ENCODE data around the gene HEPHL1. TPM values are rescaled to one million over a fixed set of nuclear protein-coding genes. Genes with fewer than 3 reads are reported as not detected.
"Not testable (repeated sequence)": the region's sequence is repeated elsewhere in the genome, so short reads cannot be mapped to it uniquely, and the experiment has no call there.

HEPHL1 gene
- total RNA-seq (not detected), polyA plus RNA-seq (under 1 TPM in 1 of 3 donors, not detected in 2; 0.01 TPM)
- long read RNA-seq, donor 1: 0 reads
- long read RNA-seq, donor 2: 0 reads

- intact Hi-C loops (cut with DNase I): no loop called here
- Histone ChIP-seq H3K4me3 (no peak within 1 kb of the TSS), H3K9me3 (no peaks in the 10 kb centered on the region), H3K4me1 (no peaks in the 10 kb centered on the region), H3K27me3 (ENCODE audit: insufficient read depth in 3 of 3, low read length in 2 of 3) (no peaks in the 10 kb centered on the region), H3K27ac (no peak within 1 kb of the TSS), H3K36me3 (ENCODE audit: insufficient read depth in 1 of 2, low read depth in 1 of 2) (no peaks in the 10 kb centered on the region)
- no peak for TF ChIP-seq CTCF (IDR thresholded peaks at IDR 0.05)
- 28 to 49% (median 29%) methylated on average over 11 of the region's 11 CpGs for WGBS, 3 donors
- no peak for ATAC-seq
- no peak for DNase-seq
These were observed at the start of gene HEPHL1 for GRCh38 chr11:94020777-94021481. TSS of gene HEPHL1 (plus strand) at chr11:94021354. CDS start at chr11:94021369, 15 bp downstream.

DNA sequence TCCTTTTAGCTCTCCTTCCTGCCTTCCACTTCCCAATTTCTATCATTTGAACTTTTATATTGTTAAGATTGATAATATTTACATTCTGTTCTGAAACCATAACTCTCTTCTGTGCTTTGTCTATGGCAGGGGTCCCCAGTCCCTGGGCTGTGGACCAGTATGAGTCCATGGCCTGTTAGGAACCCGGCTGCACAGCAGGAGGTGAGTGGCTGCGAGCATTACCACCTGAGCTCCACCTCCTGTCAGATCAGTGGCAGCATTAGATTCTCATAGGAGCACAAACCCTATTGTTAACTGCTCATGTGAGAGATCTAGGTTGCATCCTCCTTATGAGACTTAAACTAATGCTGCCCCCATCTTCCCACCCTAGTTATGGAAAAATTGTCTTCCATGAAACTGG, 48.4 kb upstream of the HEPHL1 start:
- DNase-seq (no peak), ATAC-seq (no peak)
- H3K4me1 ChIP-seq: no peaks in the 10 kb centered on the region
- H3K36me3 ChIP-seq (ENCODE audit: insufficient read depth in 1 of 2, low read depth in 1 of 2): no peaks in the 10 kb centered on the region
- TF ChIP-seq CTCF (IDR thresholded peaks at IDR 0.05): no peak
- H3K27me3 ChIP-seq (ENCODE audit: insufficient read depth in 3 of 3, low read length in 2 of 3): no peaks in the 10 kb centered on the region
- intact Hi-C loops (cut with DNase I): no loop called here
- 38 to 53% (median 47%) methylated on average over 2 of the region's 2 CpGs for WGBS, 3 donors
- H3K4me3 ChIP-seq: no peak overlapping the region
- H3K27ac ChIP-seq: no peak overlapping the region
- H3K9me3 ChIP-seq: peaks cover 12% of the 10 kb centered on the region

- ATAC-seq; DNase-seq; intact Hi-C loops (cut with DNase I); H3K4me3 ChIP-seq; H3K27me3 ChIP-seq (ENCODE audit: insufficient read depth in 3 of 3, low read length in 2 of 3); H3K27ac ChIP-seq; H3K36me3 ChIP-seq (ENCODE audit: insufficient read depth in 1 of 2, low read depth in 1 of 2); H3K4me1 ChIP-seq: not testable (repeated sequence)
- peaks cover 12% of the 10 kb centered on the region for H3K9me3 ChIP-seq
- 74 to 77% (median 75%) methylated on average over 7 of the region's 7 CpGs for WGBS, 3 donors
These were observed 47.7 kb upstream of the HEPHL1 start for GRCh38 chr11:93973322-93974051.

- H3K4me3 ChIP-seq: no peak overlapping the region
- no peak for TF ChIP-seq CTCF (IDR thresholded peaks at IDR 0.05)
- H3K4me1 ChIP-seq: no peaks in the 10 kb centered on the region
- DNase-seq: no peak
- H3K27me3 ChIP-seq (ENCODE audit: insufficient read depth in 3 of 3, low read length in 2 of 3): no peaks in the 10 kb centered on the region
- no peak for ATAC-seq
- no peak overlapping the region for H3K27ac ChIP-seq
- no peaks in the 10 kb centered on the region for H3K36me3 ChIP-seq (ENCODE audit: insufficient read depth in 1 of 2, low read depth in 1 of 2)
- peaks cover 12% of the 10 kb centered on the region for H3K9me3 ChIP-seq
- intact Hi-C loops (cut with DNase I): no loop called here
These were observed 46.4 kb upstream of the HEPHL1 start for GRCh38 chr11:93974759-93975158.

DNA sequence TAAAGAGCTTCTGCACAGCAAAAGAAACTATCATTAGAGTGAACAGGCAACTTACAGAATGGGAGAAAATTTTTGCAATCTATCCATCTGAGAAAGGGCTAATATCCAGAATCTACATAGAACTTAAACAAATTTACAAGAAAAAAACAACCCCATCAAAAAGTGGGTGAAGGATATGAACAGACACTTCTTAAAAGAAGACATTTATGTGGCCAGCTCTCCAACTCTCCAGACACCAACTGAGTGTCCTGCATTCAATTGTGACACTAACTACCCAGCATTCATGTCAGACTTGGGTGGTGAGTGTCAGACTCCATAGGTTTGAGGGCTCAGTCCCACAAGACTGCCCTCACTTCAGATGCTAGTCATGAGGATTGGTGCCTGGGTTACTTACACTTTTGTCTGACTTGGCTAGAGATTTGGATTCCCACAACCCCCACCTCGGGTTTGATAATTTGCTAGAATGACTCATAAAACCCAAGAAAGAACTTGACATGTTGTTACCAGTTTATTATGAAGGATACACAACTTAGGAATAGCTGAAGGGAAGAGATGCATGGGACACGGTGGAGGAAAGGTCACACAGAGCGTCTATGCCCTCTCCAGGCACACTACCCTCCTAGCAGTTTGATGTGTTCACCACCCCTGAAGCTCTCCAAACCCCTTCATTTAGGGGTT, 44.4 kb upstream of the HEPHL1 start:
- H3K27ac ChIP-seq; intact Hi-C loops (cut with DNase I); ATAC-seq; H3K4me3 ChIP-seq; H3K4me1 ChIP-seq; H3K36me3 ChIP-seq (ENCODE audit: insufficient read depth in 1 of 2, low read depth in 1 of 2); DNase-seq; H3K27me3 ChIP-seq (ENCODE audit: insufficient read depth in 3 of 3, low read length in 2 of 3): not testable (repeated sequence)
- peaks cover 12% of the 10 kb centered on the region for H3K9me3 ChIP-seq
- 63 to 75% (median 68%) methylated on average over 3 of the region's 3 CpGs for WGBS, 3 donors
